ENCODE results near the gene GIT1.
A peak's percentile ranks its signal among the peaks of the same experiment; 100 is the strongest.

DNA sequence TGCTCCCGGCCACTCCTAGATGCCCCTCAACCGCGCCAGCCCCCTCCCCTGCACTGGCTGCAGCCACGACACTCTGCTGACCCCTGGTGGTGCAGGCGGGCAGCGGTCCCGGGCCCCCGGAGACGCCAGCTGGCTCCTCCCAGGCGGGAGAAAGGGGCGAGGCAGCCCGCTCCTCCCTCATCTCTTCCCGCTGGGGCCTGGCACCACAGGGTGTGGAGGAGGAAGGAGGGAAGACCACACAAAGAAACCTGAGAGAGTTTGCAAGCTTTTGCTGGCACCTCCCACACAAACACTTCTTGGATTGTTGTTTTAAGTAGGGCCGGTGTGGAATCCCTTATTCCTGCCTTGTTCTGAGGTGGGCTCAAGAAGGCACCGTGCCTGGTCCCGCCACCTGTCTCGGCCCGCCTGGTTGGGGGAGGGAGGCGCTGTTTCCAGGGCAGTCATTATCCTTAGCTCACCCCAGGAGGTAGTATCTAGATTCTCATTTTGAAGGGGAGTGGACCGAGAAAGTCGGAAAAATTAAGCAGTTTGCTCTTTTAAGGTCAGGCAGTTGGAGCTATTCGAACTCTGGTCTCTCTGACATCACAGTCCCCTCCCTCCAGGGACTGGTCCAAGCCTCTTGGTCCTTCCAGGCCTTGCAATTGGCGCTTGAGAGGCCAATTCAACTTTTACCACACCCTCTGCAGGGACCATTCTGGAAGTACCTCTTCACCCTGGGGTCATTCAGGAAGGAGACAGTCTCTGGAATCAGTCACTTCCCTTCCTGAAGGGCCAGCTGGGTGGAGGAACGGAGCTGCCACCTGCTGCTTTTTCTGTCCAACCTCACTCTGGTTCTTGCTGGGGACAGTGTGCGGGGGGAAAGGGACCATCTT is 2.5 kb upstream of the GIT1 start:
- TF ChIP-seq, protein P1, sequence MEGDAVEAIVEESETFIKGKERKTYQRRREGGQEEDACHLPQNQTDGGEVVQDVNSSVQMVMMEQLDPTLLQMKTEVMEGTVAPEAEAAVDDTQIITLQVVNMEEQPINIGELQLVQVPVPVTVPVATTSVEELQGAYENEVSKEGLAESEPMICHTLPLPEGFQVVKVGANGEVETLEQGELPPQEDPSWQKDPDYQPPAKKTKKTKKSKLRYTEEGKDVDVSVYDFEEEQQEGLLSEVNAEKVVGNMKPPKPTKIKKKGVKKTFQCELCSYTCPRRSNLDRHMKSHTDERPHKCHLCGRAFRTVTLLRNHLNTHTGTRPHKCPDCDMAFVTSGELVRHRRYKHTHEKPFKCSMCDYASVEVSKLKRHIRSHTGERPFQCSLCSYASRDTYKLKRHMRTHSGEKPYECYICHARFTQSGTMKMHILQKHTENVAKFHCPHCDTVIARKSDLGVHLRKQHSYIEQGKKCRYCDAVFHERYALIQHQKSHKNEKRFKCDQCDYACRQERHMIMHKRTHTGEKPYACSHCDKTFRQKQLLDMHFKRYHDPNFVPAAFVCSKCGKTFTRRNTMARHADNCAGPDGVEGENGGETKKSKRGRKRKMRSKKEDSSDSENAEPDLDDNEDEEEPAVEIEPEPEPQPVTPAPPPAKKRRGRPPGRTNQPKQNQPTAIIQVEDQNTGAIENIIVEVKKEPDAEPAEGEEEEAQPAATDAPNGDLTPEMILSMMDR (conservative IDR thresholded peaks at IDR 0.05; ENCODE audit: low read depth, low read length): peak; percentile 99
- TF ChIP-seq EZH2 (IDR thresholded peaks at IDR 0.05; ENCODE audit: borderline replicate concordance, low read depth, low read length, poor library complexity, severe bottlenecking): no peak

Measured in A673 (cell line).